CD4-positive, alpha-beta T cell treated with Interleukin-6 at 100 ng/mL for 8 hours (primary cell): Measurements from ENCODE around the gene SLC25A45.

Source experiments
- DNase-seq: peaks from one replicate; pipeline ENCODE4 v3.0.0-alpha.2; 2020; ENCODE audit warnings: mixed read lengths, low spot score

SLC25A45 gene

GRCh38 chr11:65389294-65389980 lies 7.0 kb upstream of the SLC25A45 start:
- DNase-seq = no peak

- no peak for DNase-seq
Observed at GRCh38 chr11:65388731-65389130, 6.3 kb upstream of the SLC25A45 start.

GRCh38 chr11:65386307-65387140 lies 4.1 kb upstream of the SLC25A45 start, which contains the start of gene FRMD8:
Gene FRMD8 (plus strand): TSS chr11:65386637. CDS start chr11:65387037, 400 bp downstream.
- peak; percentile 88 for DNase-seq

GRCh38 chr11:65384301-65384889 lies 1.9 kb upstream of the SLC25A45 start:
- DNase-seq = peak; percentile 37

- no peak for DNase-seq
Observed at GRCh38 chr11:65383778-65384177, 1.3 kb upstream of the SLC25A45 start.

- DNase-seq = no peak
Observed at GRCh38 chr11:65382804-65383368, 440 bp upstream of the SLC25A45 start.

GRCh38 chr11:65381716-65382032 lies 772 bp downstream of the SLC25A45 start:
- no peak for DNase-seq

GRCh38 chr11:65380460-65381119 lies 1.9 kb downstream of the SLC25A45 start:
- no peak for DNase-seq

GRCh38 chr11:65379698-65380459 lies 2.6 kb downstream of the SLC25A45 start:
- no peak for DNase-seq

- DNase-seq = no peak
Observed at GRCh38 chr11:65378928-65379638, 3.4 kb downstream of the SLC25A45 start.

GRCh38 chr11:65378208-65378927 lies 4.1 kb downstream of the SLC25A45 start:
- no peak for DNase-seq

GRCh38 chr11:65377777-65378176 lies 4.7 kb downstream of the SLC25A45 start:
- no peak for DNase-seq

- DNase-seq = no peak
Observed at GRCh38 chr11:65377036-65377435, 5.4 kb downstream of the SLC25A45 start.

GRCh38 chr11:65376138-65376713 lies 6.2 kb downstream of the SLC25A45 start:
- no peak for DNase-seq

- DNase-seq = no peak
Observed at GRCh38 chr11:65375012-65375411, 7.4 kb downstream of the SLC25A45 start.

- DNase-seq = no peak
Observed at GRCh38 chr11:65373839-65374580, 8.4 kb downstream of the SLC25A45 start.

GRCh38 chr11:65370659-65371049 lies 11.8 kb downstream of the SLC25A45 start:
- DNase-seq = no peak

- DNase-seq = peak; percentile 58
Observed at GRCh38 chr11:65366340-65366773, 16.1 kb downstream of the SLC25A45 start.

- DNase-seq = no peak
Observed at GRCh38 chr11:65363770-65364169, 18.7 kb downstream of the SLC25A45 start.
